Pulmonary artery endothelial cell (primary cell): ENCODE results near the gene MAD1L1. TPM values are rescaled to one million over a fixed set of nuclear protein-coding genes. Genes with fewer than 3 reads are reported as not detected.

Experiments
- DNase-seq: peaks from one replicate; pipeline ENCODE4 v3.0.0-alpha.2; 2011; ENCODE audit warnings: low read depth, low spot score
- total RNA-seq: library from RNA; depleted of rRNA; stranded (reverse); fragments of >200 nt; gene quantifications from 2 replicates; pipeline ENCODE4 v1.2.3, GENCODE V29; 2014

MAD1L1 gene
- total RNA-seq, 1 donor from 2014 or later = 53.2 TPM

DNA sequence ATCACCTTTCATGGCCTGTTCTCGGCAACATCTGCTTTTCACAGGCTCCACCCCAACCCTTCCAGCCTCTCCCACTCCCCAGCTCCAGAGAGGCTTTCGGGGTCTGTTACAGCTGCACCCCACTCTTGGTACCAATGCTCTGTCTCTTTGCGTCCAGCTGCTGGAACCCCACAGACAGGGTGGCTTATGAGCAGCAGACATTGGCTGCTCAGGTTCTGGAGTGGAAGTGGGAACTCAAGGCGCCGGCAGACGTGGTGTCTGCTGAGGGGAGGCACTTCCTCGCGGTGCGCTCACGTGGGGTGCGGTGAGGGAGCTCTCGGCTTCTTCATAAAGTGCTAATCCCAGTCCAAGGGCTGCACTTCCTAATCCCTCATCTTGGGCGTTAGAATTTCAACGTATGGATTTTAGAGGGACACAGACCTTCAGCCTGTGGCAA lies 377.0 kb downstream of the MAD1L1 start:
- no peak for DNase-seq

DNA sequence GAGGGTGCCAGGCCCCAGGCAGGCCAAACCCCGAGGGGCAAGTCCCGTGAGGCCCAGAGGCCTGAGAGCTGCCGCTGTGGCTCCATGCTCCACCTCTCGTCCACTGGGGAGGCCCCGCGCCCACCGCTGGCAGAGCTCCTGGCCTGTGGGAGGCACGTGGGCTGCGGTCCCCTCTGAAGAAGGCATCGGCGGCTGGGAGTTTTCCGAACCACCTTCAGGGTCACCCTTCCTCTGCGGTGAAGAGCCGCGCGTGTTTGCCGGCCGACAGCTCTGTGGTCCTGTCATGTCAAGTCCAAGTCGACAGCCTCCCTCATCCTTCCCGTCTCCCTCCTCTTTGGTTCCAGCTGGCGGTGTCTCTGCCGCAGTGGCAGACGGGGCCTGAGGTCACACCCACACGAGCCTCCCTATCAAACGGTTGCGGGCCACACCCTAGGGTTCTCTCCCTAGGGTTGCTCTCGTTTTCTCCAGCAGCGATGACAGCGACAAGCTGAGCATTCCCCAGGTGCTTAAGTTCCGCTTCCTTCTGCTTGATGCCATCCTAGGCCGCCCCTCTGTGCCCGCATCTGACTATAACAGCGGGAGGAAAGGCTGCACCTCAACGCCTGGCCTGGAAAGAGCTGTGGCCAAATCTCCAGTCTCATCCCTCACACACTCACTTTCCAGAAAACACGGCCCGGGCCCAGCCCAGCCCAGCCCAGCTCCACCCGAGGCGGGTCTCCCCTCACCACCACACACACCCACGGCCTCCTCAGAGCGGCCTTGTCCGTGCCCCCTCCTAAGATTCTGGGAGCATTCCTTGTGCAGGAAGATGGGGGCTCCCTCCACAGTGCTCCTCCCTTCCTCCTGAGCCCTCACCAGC lies 377.6 kb downstream of the MAD1L1 start:
- no peak for DNase-seq

DNA sequence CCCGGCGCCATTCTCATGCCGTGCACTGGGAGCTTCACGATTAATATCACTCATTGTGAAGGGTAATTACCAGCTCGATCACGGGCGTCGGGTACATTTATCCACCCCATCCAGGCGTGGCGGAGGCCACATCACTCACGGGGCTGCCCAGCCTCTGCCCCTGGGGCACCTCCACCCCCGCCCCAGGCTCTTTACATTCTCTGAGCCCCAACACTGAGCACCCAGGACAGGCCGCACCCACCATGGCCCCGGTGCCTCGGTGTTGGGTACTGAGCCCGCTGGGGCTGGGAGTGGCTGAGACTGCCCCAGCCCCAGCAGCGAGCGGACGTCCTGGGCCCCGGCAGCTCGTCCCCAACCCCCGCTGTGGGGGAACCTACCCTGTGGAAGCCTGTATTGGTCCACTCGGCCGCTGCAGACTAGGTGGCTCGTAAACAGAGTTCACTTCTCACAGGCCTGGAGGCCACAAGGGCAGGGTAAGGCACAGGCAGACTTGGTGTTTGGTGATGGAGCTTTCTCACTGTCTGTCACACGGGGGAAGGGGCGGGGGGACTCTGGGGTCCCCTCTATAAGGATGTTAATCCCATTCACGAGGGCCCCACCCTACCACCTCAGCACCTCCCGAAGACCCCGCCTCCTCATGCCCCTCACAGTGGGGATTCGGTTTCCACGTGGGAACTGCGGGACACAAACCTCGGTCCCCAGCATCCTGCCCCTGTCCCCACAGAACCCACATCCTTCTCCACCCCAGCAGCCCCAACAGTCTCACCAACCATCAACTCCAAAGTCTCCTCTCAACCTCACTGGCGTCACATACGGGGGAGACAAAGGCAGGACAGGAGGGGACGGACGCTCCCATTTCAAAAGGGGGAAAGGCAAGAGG lies 378.5 kb downstream of the MAD1L1 start:
- DNase-seq = no peak

DNA sequence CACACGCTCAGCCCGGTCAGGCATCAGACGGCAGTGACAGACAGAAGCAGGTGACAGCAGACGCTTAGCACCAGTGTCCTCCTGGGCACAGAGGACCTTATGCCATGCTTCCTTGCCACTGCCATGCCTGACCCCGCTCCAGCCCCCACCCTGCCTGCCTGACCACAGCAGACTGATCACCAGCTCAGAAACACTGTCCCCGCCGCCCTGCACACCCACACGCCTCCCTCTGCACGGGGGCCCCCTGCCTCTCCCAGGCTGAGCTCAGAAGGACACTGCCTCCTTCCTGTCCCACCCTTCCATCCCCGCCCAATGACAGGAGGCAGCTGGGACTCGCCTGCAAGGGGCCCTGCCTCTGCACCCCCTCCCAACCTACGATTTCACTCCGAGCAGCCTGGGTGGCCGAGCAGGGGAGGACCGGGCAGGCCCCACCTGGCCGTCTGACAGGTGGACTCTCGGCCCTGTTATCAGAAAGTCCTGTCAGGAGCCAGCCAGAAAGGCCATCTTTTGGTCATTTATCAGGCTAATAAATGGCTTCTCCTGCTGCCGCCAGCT lies 379.2 kb downstream of the MAD1L1 start:
- no peak for DNase-seq

DNA sequence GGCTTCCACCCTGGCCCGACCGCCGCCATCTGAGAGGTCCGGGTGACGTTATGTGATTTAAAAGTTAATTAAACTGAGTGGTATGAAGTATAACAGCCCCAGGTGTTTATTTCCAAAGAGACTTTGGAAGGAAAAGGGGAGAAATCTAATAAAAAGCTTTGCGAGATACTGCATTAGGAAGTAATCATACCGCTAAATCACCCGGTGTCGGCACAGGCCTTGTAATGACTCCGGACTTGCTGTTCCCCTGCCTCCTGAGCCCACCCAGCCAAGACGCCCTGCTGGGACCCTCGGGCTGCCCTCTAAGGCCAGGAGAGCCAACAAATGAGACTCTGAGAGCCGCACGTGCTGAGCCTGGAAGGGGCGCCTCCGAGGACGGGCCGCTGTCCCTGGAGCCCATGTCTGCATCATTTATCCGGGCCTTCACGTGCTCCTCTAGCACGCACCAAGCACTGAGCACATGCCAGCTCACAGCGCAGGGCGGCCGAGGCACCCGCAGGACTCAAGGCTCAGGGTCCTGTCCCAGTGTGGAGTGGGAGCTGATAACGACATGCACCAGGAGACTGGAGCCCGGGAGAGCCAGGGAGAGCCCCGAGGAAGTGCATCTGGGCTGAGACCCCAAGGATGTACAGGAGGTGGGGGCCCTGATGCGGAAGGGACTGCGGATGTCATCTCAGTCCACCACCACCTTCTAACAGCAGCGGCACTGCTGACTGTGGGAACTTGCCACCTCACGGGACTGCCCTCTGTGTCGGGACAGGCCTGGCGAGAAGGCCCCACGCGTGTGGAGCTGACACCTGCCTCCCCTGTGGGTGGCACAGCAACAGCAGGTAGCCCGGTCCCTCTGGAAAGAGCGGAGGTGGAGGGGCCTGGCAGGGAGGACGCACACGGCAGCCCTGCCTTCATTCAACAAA lies 380.0 kb downstream of the MAD1L1 start:
- no peak for DNase-seq

DNA sequence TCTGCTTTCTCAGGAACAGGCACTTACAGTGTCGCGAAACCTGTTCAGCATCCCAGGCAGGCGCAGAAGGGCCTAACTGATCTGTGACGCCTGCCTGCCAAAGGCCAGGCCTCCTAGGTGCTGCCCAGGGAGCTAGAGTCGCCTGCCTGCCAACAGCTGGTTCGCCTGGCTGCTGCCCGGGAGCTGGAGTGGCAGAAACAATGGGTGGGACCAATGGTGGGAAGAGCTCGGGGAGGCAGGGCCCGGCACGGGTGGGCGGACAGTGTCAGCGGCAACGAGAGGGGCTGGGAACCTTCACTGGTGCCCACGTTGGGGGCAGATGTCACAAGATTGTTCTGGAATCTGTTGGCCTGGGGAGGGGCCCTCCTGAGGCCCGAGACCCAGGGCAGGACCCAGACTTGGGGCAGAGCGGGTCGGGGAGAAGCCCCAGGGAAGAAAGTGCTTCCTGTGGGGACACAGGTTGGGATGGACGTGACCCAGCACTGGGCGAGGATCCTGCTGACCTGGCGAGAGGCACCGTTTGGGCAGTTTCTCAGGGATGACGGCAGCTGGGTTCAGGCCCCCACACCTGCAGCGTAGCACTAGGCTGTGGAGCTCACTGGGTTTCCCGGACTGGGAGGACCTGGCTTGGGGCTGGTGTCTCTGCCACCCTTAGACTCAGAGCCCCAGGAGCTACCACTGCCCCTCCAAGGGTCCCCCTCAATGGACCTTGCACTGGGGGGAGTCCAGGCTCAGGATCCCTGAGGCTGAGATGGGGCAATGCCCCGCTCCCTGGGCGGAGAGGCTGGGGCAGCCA lies 380.8 kb downstream of the MAD1L1 start:
- no peak for DNase-seq

DNA sequence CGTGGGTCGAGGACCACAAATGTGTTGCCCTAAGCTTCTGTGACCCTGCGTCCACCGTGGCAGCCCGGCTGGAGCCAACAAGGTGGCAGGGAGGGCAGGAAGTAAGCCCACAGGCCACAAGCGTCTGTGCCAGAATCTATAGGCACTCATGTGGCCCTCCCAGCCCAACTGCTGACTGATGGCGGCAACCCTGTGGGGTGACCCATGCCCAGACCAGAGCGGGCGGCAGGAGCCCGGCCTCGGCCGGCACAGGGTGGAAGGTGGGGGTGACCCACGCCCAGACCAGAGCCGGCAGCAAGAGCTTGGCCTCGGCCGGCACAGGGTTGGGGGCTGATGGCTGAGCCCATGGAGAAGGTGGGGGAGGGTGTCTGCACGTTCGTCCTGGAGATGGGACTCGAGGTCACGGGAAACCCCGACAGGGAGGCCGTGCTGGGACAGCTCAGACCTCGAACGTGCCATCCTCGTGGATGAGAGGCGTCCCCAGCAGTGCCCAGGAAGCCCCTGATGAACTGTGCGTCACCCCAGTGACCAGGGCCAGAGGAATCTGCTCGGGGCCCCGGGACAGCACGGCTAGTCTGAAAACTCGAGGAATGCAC lies 381.7 kb downstream of the MAD1L1 start:
- DNase-seq = no peak

DNA sequence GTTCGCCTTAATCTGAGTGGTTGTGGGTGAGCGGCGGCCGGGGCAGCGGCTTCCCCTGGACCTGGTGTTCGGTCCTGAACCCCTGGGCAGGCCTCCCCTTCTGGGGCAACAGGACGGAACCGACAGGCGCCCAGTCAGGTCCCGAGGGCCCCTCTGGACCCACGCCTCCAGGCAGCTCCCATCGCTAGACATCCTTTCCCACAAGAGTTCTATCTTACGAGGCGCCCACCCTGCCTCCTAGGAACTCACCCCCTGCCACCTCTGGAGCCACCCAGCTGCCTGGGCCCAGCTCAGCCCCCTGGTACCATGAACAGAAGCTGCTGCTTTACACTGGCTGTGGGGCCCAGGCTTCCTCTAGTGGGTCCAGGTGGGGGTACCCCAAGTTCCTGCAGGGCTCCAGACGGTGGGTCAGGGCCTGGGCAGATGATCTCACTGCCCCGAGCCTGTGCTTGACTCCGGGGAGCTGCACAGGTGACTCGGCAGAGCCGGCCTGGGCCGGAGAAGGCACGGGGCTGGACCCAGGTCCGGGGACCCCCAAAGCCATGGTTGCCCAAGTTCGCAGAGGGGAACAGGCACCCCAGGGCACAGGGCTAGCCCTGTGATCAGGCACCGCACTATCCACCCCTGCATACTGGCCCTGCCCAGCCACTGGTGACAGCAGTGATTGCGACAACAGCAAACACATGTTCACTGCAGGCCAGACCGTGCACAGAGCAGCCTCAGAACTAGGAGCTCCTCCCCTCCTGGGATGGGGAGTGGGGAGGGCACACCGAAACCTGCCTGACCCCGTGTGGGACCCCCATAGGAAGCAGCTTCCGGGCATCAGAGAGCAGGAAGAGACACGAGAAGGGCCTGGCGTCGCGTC lies 382.4 kb downstream of the MAD1L1 start:
- no peak for DNase-seq

DNA sequence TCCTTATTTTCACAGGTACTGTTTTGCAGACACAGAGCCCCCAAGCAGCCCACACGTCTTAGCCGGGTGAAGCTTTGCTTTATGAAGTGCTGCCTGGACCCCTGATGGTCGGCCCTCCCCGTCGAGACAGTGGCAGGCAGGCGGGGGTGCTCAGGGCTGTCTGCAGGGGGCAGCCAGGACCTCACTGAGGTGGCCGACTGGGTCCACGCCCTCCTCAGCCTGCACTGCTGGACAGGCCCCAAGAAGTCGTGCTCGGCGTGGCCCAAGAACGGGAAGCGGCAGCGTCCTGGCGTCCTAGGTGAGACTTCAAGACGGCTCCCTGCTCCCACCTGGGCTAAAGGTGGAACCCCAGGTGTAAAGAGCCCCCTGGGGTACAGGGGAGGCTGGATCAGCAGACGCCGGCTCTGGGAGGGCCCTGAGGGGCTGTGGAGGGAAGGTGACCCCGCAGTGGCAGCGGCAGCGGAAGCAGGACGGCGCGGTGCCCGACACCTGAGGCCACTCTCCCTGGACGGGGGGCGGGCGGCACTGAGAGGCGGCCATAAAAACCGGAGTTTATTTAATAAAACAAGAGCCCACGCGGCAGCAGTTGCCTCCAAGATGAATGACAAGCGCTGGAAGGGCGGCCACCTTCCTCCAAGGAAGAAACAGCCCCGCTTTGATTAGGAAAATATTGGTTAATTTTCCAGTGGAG lies 383.2 kb downstream of the MAD1L1 start:
- DNase-seq = no peak

DNA sequence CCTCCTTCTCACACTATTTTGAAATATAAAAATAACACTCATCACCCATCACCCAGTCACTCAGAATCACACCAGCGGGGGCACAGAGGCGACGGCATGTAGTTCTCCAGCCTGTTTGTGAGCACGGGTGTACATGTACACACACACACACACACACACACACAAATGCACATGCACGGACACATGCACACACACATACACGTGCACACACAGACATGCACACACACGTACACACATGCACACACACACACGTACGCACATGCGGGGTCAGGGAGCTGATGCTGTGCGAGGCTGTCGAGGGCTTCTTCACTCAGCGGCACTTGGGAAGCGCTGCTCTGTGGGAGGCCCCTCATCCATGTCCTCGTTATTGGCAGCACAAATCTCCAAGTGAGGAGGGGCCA lies 383.8 kb downstream of the MAD1L1 start:
- DNase-seq = no peak

DNA sequence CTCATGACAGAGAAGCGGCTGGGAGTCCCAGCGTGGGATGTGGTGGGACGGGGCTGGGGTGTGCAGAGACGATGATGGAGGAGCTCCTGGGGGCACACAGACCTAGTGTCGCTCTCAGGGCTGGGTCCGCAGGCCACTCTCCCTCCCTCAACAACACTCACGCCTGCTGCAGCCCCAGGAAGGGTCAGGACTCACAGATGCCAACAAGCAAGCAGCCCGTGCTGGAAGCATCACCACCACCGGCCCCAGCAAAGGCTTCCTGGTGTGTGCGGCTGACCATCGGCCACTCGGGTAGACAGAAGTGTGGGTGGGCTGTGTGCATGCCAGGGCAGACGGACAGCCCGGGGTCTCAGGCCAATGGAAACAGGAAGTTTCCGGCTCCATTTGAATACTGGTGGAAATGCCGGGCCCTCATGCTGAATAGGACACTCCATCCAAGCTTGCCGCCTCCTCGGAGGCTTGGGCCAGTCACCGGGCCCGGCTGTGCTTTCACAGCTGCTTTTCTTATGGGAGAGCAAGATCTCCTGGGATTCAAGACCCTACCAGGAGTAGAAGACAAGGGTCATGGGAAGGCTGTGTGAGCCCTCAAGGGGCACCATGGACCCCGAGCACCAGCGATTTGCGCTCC lies 384.6 kb downstream of the MAD1L1 start:
- no peak for DNase-seq

DNA sequence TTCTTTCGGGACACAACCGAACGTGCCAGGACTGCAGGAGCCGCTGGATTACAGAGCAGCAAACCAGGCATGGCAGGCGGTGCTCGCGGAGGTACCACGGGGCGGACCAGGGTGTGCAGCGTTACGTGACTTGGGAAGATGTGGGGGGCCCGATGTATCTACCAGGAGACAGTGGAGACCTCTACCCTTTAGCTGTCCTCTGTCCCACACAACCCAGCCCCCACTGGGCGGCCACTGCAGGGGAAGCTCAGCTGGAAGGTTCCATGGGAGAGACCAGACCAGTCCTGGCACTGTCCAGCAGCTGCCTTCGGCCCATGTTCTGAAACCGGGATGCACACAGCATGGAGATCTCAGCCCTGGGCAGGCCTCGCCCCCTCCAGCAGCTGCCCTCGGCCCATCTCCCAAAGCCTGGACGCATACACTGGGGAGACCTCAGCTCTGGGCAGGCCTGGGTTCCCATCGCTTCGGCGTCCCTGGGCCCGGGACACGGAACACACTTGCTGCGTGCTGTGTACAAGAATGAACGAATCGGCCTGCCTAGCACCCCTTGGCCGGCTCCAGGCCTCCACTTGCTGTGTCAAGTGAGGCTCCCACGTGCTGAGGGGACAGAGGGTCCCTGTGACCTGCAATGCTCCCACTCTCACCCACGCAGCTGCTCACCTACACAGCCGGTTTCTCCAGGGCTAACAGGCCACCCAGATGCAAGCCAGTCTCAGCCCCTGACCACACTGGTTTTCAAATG lies 385.3 kb downstream of the MAD1L1 start:
- DNase-seq = no peak

DNA sequence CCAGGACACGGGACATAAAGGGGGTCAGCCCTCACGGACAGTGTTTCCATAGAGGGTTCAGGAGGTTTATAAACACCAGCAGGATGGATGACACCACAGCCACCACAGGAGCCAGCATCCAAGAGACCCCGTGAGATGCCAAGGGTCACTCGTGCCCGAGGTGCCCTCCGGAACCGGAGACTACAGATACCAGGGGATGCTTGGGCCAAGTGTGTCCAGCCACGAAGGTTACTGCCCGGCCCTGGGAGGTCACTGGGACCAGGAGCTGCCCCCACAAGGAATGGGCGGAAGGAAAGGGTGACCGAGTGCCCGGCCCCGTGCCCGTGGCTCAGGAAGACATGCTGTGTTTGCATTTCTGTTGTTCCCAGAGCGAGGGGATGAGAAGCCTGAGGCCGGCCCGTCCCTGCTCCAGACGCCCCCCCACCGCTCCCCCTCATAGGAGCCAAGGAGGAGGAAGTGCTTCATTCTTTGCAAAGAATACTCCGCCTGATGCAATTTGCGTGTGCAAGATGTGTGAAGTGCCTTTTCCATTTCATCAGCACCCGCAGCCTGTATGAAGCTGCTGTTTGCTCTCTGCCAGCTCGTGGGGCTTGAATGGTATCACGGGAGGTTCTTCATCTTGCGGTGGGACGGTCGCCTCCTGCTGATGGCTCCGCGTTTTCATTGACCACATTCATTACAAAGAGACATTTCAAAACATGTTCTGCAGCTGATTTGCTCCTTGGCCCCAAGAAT lies 386.2 kb downstream of the MAD1L1 start:
- no peak for DNase-seq

DNA sequence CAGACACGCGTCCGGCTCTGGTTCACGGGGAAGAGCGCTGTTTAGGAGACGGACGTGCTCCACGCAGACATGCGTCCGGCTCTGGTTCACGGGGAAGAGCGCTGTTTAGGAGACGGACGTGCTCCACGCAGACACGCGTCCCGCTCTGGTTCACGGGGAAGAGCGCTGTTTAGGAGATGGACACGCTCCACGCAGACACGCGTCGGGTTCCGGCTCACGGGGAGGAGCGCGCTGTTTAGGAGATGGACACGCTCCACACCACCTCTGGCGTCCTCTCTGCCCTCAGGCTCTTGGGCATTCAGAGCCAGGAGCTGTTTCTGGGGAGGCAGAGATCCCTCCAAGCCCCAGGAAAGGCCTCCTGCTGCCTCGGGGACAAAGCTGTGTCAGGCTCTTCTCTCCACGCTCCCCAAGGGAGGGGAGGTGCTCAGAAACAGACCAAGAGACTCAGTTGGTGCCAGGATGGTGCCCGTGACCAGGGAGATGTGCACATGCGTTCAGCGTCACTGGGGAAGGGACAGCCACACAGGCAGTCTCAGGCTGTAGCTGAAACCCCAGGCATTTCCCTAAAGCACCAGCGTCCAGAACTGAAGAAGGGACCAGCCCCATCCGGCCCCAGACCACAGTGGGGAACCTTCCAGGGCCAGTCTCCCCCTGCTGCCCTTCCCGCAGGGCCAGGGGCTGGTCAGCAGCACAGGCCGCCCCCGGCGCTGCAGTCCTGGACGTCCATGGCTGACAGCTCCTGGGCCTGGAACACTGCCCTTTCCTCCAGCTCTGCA lies 387.0 kb downstream of the MAD1L1 start:
- DNase-seq = no peak

DNA sequence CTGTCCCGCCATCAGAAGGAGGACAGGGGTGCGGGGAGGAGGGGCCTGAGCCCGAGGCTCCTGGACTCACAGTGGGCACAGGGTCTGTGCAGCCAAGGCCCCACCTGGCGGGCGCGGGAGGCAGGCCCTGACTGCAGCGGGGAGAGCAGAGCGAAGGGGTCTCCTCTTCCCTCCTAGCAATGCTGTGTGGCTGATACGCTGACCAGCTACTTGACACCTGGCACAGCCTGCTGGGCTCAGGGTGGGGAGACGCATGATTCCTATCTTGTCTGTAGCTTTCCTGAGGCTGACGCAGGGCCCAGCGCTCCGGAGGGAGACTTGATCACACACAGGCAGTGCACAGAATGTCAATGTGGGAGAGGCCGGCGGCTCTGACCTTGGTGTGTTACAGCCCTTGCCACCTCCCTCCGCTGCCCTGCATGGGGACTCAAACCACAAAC lies 387.8 kb downstream of the MAD1L1 start:
- DNase-seq = no peak
